Globus pallidus (tissue), 1 donor: ENCODE measurements around the gene ZNF446.
"Not testable (repeated sequence)": the region's sequence is repeated elsewhere in the genome, so short reads cannot be mapped to it uniquely, and the experiment has no call there.

Experiments
- DNase-seq: peaks from one replicate; pipeline ENCODE4 v3.0.0-alpha.2; 2015; ENCODE audit warnings: low spot score

The ZNF446 gene

GRCh38 chr19:58500242-58500641 is 24.1 kb downstream of the ZNF446 start:
- DNase-seq: no peak

DNA sequence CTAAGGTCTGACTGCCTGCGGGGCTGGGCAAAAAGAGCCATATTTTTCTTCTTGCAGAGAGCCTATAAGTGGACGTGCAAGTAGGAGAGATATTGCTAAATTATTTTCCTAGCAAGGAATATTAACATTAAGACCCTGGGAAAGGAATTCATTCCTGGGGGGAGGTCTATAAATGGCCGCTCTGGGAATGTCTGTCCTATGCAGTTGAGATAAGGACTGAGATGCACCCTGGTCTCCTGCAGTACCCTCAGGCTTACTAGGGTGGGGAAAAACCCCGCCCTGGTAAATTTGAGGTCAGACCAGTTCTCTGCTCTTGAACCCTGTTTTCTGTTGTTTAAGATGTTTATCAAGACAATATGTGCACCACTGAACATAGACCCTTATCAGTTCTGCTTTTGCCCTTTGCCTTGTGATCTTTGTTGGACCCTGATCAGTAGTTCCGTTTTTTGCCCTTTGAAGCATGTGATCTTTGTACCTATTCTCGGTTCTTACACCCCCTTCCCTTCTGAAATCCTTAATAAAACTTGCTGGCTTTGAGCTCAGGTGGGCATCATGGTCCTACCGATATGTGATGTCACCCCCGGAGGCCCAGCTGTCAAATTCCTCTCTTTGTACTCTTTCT is 31.6 kb downstream of the ZNF446 start:
- not testable (repeated sequence) for DNase-seq

DNA sequence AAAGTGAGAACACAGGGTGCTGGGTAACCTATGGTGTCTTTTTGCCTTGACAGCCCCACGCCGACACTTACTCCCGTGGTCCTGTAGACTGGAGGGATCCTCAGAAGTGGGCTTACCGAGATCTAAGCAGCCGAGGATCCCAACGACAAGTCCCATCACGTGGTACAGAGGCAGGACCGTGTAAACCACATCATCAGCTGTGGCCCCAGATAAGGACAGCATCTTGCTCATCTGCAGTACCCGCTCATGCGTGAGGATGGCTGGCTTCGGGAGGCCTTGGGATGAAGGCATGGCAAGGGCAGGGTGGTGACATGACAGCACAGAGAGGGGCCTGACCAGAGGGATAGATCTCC is 33.6 kb downstream of the ZNF446 start:
- no peak for DNase-seq

GRCh38 chr19:58510084-58510862 is 34.1 kb downstream of the ZNF446 start:
- no peak for DNase-seq

DNA sequence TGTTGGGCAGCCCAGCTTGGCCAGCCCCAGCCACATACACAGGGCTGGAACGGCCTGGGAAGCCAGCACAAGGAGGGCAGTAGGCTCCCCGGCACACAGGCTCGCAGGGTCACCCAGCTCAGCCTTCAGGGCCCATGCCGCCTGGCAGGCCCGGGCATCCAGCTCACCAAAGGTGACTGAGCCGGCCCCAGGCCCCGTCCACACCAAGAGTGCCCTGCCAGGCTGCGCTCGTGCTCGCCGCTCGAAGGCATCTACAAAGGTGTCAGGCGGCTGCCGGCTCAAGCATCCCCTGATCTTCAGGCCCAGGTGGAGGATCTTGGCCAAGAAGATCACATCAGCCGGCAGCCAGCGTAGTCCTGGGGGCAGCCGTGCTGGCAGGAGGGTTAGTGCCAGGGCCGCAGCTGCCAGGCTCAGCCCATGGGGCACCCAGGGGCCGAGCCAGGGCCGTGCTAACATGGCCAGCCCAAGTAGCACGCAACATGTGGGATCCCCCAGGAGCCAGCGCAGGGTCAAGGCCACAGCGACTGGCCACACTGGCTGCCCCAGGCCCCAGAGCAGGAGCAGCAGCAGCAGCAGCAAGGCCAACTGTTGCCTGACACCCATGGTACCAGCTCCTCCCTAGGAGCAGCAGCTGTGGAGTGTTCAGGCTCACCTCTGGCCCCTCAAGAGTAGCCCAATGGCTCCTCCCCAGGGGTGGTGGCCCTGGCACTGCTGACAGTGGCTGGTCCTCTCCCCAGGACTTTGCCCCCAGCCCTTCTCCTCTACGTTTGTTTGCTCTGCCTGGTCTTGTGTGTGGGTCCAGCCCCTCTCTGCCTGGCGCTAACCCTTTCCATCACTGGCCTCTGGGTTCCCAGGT is 35.4 kb downstream of the ZNF446 start, which contains the start of gene SLC27A5:
Gene SLC27A5, minus strand, starts transcription at position 640 of the 856 bp plus-strand sequence. Its CDS starts 37 bp downstream, at position 603.
- no peak for DNase-seq

GRCh38 chr19:58513213-58513693 is 37.1 kb downstream of the ZNF446 start:
- DNase-seq: no peak

GRCh38 chr19:58513694-58514563 is 37.8 kb downstream of the ZNF446 start:
- DNase-seq: peak; percentile 74

GRCh38 chr19:58514564-58515022 is 38.4 kb downstream of the ZNF446 start:
- no peak for DNase-seq

DNA sequence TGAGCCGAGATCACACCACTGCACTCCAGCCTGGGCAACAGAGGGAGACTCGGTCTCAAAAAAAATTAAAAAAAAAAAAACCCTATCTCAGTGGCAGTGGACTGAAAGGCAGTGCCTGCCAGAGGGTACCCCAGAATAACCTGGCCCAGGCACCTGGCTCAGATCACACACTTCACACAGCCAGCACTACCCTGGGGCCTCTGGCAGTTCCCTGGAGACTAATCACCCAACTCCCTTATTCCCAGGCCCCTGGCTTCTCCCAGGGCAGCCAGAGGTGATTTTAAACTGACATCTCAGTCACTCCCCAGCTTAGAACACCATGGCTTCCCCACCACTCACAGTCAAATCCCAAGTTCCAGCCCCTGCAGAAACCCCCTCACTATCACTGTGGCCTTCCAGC is 39.1 kb downstream of the ZNF446 start:
- no peak for DNase-seq

- DNase-seq: no peak
These were observed 40.2 kb downstream of the ZNF446 start for GRCh38 chr19:58516246-58516836.

DNA sequence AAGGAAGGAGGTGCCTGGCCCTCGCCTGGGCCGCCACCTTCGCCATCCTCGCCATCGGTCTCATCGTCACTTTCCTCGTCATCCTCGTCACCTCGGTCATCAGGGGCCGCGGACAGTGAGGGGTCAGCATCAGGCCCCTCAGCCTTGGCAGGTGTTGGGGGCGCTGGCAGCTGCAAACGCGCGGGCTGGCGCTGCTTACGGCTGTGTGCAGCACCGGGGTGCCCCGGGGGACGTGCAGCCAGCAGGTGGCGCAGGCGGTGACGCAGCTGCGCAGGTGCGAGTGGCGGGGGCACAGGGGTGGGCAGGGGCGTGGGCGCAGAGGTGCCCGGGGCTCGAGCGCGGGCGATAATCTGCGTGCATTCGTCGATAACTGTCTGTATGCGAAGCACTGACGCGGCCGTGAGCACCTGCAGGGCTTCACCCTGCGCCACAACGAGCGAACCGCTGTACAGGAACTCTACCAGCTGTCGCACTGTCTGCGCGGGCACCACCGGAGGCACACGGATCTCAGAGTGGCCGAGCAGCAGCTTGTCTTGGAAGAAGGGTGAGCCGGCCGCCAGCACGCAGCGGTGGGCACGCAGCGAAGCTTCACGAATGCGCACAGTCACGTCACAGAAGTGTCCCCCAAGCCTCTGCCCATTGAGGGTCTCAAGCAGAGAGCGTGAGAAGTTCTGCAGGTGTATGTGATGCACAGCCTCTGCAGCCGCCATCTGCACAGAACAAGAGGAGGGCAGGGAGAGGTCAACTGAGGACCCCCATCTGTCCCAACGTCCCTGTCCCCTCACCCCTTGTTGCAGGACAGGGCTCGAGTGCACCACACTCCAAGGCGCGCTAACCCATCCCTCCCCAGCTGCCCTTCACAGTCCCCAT is 41.0 kb downstream of the ZNF446 start:
- no peak for DNase-seq

DNA sequence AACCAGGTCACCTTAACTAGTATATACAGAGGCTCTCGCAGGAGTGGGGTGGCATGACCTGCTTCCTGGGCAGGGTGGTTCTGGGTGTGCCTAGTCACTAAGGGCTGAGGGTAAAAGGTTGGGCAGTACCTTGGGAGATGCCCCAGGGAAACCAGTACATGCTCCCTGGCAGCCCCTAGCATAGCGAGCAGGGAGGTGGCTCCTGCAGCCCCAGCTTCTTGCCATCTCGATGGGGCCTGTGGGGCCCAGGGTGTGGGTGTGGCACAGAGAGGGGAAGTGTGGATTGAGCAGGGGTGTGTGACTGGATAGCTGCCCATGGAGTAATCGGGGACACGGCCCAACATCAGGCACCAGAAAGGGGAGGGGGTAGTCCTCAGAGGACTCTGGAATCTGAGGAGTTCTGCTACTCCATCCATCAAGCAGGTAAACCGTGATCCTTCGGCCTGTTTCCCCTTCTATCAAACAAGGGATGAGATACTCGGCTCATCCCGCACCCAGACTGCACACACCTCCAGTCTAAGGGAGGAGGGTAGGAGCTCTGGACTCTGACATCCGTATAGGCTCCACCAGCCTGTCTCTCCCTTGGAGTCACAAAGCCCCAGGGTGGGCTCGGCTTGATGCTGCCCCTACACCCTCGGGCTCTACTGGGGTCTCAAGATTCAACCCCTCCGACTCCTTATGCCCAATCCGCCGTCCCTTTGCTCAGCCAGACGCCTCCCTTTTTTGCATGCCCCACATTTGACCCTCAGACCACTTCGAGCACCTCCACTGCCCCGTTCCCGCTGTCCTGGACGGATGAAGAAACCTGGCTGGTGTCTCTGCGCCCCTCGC is 42.3 kb downstream of the ZNF446 start:
- no peak for DNase-seq

GRCh38 chr19:58519087-58519354 is 42.9 kb downstream of the ZNF446 start:
- DNase-seq: no peak

DNA sequence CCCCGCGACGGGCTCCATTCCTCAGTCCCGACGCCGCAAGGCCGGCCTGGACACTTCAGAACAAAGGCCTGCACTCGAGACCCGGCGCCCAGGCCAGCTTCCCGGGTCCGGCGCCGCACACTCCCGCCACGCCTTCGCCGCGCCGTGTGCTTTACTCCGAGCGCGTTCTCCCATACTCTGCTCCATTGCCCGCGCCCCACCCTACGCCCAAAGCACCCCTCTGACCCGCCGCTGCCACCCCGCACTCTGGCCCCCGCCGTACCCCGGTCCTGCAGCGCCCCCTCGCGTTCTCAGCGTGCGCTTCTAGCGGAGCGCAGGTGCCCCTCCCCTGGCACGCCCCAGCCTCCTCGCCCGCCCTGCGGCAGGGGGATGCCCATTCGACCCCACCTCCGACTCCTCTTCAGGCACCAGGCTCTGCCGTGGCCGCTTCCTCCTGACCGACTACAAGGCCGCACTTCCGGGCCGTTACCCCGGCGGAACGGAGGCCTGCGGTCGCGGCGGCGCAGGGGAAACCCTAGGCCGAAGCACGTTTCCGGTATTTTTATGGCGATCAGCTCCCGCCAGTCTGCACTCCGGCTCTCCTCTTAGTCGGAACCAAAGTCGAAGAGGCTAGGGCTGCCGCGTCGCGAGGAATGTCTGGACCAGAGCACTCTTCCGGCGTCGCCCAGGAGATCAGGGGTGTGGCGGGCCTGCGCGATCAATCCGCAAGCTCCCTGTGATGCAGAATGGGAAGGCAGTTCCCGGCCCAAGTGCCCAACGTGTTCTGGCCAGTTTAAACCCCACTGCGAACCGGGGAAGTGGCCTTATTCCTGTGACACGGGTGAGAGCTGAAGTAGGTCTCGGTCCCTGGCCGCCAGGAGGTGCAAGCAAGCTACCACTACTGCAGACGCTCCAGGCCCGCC is 43.5 kb downstream of the ZNF446 start, which contains the start of gene ZBTB45:
Gene ZBTB45, minus strand, starts transcription at position 456 of the 902 bp plus-strand sequence. CDS start 2,137 bp downstream, outside the sequence.
- peak; percentile 94 for DNase-seq

- DNase-seq: no peak
These were observed 44.1 kb downstream of the ZNF446 start for GRCh38 chr19:58520257-58520599.

DNA sequence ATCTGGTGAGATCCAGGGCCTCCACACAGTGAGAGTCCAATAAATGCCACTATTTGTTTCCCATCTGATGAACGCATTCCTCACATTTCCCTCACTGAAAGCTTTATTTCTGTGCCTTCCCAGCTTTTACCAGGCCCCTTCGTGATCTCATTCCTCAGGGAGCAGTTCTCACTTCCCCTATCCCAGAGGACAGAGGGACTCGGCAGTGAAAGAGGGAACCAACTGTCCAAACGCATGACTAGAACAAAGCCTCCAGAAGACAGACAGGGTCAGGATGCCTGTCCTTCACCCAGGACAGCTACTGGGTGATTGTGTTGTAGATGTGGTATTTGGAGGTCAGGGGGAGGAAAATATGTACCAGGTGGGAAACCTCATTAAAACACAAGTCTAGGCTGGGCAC is 45.5 kb downstream of the ZNF446 start:
- DNase-seq: no peak

- no peak for DNase-seq
These were observed 46.6 kb downstream of the ZNF446 start for GRCh38 chr19:58522709-58523108.

DNA sequence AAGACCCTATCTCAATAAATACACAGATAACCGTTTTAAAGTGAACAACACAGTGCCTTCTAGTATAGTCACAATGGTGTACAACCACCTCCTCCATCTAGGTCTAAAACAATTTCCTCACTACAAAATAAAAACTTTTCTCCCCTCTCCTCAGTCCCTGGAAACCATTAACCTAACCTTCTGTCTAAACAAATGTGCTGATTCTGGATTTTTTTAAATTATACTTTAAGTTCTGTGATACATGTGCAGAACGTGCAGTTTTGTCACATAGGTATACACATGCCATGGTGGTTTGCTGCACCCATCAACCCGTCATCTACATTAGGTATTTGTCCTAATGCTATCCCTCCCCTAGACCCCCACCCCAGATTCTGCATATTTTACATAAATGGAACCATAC is 53.3 kb downstream of the ZNF446 start:
- no peak for DNase-seq
